Measurements from ENCODE around the gene EFNA1.

GRCh38 chr1:155160128-155160527 is 32.5 kb downstream of the EFNA1 start:
- TF ChIP-seq ESRRA (IDR thresholded peaks at IDR 0.05; ENCODE audit: borderline replicate concordance, low read length) (no peak), PBX3 (IDR thresholded peaks at IDR 0.05) (no peak), CTCF (IDR thresholded peaks at IDR 0.05) (no peak), RFX5 (IDR thresholded peaks at IDR 0.05) (no peak), POLR2A (IDR thresholded peaks at IDR 0.05; ENCODE audit: low read length) (no peak), MAZ (IDR thresholded peaks at IDR 0.05; ENCODE audit: borderline replicate concordance, low read depth, low read length) (no peak), MYC (IDR thresholded peaks at IDR 0.05; ENCODE audit: borderline replicate concordance, low read length) (no peak), REST (IDR thresholded peaks at IDR 0.05) (no peak), CBX8 (IDR thresholded peaks at IDR 0.05) (no peak)

All from A549 (cell line).